ENCODE results near the gene NEK1.
"Not testable (repeated sequence)": the region's sequence is repeated elsewhere in the genome, so short reads cannot be mapped to it uniquely, and the experiment has no call there.

The NEK1 gene

DNA sequence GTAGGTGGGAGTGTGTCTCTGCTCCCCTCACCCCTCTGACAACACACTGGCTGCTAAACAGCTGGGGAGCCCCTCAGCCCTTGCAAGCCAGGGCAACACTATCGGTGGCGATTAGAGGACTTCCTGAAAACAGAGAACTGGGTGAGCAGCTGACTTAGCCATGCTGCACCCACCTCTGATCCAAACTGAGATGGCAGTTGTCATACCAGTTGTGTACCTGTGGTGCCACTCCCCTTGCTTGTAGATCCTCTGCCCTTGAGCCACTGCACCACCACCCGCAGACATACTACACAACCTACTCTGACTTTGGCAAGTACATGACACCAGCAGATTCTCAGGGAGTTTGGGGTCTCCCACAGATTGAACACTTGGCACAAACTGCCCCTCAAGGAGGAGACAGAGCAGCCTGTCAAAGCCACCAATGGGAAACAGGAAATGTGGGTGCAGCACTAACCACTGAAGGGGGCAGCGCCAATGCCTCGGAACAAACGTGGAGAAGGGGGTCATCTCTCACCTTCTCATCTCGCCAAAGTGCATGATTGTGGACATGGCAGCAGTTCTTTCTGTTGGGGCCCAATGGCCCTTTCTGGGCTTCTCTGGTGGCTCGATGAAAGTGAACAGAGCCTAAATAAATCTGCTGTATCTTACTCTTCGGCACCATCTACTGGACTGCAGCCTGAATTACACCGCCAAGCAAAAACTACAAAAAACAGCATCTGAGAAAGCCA lies 119.8 kb downstream of the NEK1 start:
- DNase-seq (ENCODE audit: low spot score): peak; percentile 27

DNA sequence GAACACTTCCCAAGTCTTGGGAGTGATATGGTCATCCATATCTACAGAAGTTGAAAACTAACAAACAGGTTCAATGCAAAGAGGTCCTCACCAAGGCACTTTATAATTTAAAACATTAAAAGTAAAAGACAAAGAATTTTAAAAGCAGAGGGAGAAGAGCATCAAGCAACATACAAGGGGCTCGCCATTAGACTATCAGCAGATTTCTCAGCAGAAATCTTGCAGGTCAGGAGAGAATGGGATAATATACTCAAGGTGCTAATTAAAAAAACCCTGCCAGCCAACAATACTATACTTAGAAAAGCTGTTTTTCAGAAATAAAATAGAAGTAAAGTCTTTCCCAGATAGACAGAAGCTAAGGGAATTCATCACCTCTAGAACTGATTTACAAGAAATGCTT lies 121.2 kb downstream of the NEK1 start:
- DNase-seq (ENCODE audit: low spot score): no peak

DNA sequence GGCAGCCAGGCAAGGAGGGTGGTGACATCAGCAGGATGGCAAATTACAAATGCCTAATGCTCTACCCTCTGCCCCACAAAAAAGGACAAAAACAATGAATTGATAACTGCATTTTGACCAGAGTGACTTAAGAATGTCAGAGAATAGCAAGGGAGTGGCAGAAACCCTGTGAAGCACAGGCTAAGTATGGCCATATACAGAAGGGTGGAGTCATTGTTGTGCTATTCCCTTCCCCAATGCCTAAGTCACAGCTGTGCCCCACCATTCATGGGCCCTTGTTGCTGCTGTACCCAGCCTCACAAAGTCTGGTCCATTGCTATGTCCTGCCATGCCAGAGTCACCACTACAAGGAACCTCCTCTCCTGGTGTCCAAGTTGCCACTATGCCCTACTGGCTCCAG lies 123.1 kb downstream of the NEK1 start:
- no peak for DNase-seq (ENCODE audit: low spot score)

DNA sequence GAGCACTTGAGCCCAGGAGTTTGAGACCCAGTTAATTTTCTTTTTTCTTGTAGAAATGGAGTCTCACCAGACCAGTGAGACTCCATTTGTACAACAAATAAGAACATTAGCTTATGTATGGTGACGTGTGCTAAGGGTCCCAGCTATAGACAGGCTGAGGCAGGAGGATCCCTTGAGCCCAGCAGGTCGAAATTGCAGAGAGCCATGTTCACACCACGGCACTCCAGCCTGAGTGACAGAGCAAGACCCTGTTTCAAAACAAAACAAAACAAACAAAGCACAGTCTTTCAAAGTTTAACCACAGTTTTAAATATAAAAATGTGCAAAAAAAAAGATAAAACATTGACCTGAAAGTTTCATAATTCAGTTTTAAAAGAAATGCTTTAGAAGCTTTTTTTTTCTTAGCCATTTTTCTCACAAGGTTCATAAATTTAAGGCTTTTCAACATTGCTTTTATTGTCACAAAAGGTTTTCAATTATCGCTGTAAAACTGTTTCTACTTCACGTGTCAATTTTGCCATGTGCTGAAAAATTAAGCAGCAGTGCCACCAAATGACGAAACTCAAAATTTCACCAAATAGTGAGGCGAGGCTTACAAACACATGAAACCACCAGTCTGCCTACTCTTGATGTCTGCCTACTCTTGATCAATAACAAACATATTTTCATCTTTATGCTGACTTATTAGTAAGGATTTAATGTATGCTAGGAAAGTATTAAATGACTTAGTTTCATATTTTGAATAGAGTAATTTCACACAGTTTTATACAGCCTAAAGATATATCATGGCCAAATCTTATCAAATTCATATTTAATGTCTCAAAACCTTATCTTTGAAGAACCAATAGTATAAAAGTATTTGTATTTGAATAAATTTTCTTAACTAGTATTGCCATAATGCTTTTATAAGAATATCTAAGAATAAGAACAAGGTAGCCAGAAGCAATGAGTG lies 126.3 kb downstream of the NEK1 start:
- peak; percentile 64 for DNase-seq (ENCODE audit: low spot score)

DNA sequence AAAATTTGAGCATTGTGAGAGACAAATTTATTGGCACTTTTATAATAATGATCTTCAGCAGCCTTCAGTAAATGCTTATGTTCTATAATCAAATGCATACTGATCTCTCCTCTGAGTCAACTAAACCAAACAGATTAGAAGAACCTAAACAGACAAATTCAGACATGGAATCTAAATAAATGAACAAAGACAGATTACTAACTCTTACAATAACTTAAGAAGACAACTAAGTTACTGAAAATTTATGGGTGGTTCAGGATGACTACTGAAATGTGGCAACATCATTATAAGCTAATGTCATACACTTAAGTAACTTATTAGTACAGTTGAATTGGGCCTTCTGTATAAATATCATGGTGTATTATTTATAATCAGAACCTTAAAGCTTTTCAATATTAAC lies 127.3 kb downstream of the NEK1 start:
- DNase-seq (ENCODE audit: low spot score): no peak

DNA sequence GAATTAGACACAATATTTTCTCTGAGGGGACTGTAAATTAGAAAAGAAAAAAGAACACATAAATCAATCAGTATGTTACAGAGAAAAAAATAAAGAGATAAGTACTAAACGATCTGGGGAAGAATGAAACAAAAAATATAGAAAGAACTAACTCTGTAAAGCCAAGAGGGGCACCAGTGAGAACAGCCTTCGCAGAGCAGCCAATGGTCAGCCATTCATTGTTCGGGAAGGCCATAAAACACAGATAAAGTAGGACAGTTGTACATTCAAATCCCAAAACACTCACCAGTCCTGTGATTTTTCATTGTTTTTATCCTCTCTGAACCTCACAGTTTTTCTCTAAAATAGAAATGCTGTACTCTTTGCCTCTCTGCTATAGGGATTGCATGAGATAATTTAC lies 127.9 kb downstream of the NEK1 start:
- no peak for DNase-seq (ENCODE audit: low spot score)

DNA sequence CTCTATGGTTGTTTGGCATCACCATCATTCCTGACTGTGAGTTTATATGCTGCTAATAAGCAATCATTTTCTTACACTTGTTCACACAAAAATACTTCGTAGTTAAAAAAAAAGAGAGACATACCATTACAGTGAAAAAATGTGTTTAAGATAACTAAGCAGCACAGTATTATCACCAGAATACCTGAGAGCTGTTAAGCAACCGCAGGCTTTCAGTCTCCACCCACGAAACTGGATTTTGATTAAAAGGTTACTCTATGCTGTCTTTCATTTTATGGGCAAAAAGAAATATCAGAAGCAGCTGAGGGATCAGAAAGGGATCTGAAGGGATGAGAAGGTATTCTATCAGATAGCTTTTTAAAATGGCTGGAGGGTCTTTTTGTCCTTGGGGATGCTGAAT lies 148.3 kb downstream of the NEK1 start:
- no peak for DNase-seq (ENCODE audit: low spot score)

DNA sequence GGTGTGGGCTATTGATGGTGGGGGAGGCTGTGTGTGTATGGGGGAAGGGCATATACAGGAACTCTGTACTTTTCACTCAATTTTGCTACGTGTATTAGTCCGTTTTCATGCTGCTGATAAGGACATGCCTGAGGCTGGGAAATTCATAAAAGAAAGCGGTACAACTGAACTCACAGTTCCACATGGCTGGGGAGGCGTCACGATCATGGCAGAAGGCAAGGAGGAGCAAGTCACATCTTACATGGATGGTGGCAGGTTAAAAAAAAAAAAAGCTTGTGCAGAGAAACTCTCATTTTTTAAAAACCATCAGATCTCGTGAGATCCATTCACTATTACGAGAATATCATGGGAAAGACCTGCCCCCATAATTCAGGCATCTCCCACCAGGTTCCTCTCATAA lies 152.3 kb downstream of the NEK1 start:
- no peak for DNase-seq (ENCODE audit: low spot score)

DNA sequence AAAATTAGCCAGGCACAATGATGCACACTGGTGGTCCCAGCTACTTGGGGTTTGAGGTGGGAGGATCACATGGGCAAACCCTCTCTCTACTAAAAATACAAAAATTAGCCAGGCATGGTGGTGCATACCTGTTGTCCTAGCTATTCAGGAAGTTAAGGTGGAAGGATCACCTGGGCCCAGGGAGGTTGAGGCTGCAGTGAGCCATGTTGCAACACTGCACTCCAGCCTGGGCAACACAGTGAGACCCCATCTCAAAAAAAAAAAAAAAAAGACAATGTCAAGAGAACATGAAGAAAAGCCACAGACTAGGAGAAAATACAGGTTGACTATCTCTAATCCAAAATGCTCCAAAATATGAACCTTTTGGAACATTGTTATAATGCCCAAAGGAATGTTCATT lies 153.8 kb downstream of the NEK1 start:
- DNase-seq (ENCODE audit: low spot score): no peak

DNA sequence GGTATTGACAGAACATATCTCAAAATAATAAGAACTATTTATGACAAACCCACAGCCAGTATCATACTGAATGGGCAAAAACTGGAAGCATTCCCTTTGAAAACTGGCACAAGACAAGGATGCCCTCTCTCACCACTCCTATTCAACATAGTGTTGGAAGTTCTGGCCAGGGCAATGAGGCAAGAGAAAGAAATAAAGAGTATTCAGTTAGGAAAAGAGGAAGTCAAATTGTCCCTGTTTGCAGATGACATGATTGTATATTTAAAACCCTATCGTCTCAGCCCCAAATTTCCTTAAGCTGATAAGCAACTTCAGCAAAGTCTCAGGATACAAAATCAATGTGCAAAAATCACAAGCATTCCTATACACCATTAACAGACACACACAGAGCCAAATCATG lies 159.7 kb downstream of the NEK1 start:
- not testable (repeated sequence) for DNase-seq (ENCODE audit: low spot score)

DNA sequence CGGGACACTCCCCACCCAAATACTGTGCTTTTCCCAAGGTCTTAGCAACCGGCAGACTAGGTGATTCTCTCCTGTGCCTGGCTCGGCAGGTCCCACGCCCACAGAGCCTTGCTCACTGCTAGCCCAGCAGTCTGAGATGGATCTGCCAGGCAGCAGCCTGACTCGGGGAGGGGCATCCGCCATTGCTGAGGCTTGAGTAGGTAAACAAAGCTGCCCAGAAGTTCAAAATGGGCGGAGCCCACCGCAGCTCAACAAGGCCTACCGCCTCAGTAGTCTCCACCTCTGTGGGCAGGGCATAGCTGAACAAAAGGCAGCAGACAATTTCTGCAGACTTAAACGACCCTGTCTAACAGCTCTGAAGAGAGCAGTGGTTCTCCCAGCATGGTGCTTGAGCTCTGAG lies 163.4 kb downstream of the NEK1 start:
- not testable (repeated sequence) for DNase-seq (ENCODE audit: low spot score)

DNA sequence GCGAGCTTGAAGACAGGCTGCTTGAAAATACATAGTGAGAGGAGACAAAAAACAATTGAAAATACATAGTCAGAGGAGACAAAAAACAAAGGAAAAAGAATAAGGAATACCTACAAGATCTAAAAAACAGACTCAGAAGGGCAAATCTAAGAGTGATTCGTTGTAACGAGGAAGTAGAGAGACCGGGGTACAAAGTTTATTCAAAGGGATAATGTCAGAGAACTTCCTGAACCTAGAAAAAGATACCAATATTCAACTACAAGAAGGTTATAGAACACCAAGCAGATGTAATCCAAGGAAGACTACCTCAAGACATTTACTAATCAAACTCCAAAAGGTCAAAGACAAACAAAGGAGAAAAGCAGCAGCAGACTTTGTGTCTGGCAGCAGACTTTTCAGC lies 165.6 kb downstream of the NEK1 start:
- no peak for DNase-seq (ENCODE audit: low spot score)

DNA sequence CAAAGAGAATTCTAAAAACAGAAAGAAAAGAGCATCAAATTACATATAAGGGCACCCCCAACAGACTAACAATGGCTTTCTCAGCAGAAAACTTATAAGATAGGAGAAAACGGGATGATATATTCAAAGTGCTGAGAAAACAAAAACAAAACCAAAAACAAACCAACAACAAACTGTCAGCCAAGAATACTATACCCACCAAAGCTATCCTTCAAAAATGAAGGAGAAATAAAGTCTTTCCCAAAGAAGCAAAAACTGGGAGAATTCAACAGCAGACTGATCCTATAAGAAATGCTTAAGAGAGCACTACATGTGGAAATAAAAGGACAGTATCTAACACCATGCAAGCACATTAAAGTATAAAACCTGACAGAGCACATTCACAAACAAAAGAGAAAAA lies 168.6 kb downstream of the NEK1 start:
- no peak for DNase-seq (ENCODE audit: low spot score)

DNA sequence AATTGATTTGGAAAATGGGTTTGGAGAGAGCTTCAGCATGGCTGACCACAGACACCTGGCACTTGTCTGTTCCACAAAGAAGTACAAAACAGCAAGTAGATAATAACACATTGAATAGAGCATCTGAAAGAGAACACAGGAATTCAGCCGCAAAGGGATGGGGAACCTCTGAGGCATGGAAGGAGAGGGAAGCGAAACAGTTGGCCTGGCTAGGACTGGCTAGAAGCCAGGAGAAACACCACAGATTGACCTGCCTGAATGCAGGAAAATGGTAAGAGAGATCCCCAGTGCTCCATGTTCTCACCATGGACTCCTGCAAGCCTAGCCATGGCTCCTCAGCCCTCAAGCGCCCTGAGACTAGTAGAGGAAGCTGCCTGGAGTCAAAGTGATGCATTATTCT lies 171.9 kb downstream of the NEK1 start:
- DNase-seq (ENCODE audit: low spot score): no peak

DNA sequence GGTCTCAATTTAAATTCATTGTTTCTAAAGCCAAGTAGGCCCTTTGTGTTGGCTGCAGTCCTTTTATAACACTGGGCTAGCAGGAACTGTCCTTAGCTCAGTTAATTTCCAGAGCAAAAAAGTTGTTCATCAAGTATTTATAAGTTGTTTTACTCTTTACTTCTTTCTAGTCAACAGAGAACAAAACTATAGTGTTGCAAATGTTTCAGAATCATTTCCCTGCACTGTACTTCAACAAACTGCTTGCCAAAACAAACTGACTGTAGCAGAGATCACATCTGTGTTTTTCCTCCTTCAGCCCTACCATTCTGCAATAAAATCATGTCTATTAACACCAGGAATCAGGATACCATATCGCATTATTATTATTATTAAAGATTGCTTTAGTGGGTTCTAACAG lies 173.1 kb downstream of the NEK1 start:
- DNase-seq (ENCODE audit: low spot score): no peak

DNA sequence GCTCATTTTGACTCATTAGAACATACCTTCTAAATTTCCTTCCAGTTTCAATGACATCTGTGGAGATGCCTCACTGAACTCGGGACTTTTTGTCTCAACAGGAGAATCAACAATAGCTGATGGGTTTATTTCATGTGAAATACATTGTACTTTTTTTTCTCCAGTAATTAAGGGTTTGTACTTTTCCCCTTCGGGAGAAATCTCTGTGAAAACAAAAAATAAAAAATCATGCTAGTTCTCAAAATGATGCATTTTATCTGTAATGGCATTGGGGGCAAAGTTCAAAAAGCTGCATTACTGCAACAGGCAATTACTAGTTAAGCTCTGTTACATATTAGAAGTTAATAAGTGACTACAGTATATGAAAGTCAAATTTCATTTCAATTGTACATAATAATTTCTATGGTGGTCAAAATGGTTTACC lies 174.3 kb downstream of the NEK1 start:
- DNase-seq (ENCODE audit: low spot score): no peak

DNA sequence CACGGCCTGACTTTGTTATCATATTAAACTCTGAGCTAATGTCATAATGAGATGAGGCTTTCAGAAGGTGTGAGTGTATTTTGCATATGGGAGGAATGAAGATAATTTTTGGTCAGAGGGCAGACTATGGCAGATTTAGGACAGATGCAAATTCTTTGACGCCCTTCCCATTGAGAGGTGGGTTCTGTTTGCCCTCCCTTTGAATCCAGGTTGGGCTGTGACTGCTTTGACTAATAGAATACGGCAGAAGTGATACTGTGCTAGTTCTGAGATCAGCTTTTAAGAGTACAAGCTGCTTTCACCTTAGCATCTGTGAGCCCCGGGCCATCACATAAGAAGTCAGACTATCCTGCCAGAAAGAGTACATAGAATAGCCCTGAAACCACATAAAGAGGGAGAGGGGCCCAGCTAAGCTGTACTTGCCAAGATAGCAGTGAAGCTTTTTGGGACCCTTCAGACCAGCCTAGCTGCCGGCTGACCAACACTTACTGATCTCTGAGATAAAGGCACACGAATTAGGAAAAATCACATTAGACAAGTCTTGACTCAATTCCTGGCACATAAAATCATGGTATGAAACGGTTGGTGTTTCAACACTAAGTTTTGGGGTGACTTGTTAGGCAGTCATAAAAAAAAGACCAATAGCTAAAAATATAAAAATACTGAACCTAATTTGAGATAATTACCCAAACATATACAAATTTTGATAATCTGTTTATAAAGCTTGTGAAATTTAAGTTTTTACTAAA lies 174.9 kb downstream of the NEK1 start:
- no peak for DNase-seq (ENCODE audit: low spot score)

DNA sequence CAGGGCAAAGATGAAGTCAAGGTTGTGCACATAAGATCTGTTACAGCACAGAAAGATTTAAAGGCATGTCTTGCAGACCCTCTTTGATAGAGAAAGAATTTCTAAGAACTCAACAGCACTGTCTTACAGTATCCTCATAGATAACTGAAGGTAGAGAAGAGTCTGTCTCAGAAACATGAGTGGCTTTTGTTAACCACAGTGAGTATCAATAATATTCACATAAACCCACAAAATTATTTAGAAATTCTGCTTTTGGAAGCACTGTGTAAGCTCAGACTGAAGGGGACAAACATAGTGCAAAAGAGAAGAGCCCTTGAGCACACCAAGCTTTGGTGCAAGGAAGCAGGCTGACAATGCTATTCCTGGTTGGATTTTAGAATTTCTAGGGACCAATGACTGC lies 175.6 kb downstream of the NEK1 start:
- no peak for DNase-seq (ENCODE audit: low spot score)

DNA sequence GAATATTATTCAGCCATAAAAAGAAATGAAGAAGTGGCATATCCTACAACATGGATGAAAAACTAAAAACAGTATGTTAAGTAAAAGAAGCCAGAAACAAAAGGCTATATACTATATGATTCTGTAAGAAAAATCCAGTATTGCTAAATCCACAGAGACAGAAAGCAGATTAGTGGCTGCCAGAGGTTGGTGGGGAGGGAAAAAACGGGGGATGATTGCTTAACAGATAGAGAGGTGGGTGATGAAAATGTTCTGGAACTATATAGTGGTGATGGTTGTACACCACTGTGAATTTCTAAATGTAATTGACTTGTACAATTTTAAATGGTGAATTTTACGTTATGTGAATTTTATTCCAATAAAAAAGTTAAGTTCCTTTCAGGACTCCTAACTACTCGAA lies 184.0 kb downstream of the NEK1 start:
- no peak for DNase-seq (ENCODE audit: low spot score)

DNA sequence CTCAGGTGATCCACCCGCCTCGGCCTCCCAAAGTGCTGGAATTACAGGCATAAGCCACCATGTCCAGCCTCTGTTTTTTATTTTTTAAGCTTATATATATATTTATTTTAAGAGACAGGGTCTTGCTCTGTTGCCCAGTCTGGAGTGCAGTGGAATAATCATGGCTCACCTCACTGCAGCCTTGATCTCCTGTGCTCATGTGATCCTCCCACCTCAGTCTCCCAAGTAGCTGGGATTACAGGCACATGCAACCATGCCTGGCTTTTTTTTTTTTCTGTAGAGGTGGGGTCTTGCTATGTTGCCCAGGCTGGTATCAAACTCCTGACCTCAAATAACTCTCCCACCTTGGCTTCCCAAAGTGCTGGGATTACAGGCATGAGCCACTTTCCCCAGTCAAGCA lies 184.7 kb downstream of the NEK1 start:
- DNase-seq (ENCODE audit: low spot score): not testable (repeated sequence)

DNA sequence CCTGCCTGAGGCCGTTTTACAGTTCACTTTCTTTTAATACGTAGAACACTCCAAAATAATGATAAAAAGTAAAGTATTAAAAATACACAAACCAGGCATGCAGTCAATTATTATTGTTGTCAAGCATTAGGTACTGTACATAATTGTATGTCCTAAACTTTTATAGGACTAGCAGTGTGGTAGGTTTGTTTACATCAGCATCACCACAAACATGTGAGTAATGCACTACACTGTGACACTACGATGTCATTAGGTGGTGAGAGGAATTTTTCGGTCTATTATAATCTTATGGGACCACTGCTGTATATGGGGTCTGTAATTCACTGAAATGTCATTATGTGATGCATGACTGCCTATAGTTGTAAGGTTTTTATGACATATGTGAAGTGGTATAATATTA lies 192.1 kb downstream of the NEK1 start:
- no peak for DNase-seq (ENCODE audit: low spot score)

DNA sequence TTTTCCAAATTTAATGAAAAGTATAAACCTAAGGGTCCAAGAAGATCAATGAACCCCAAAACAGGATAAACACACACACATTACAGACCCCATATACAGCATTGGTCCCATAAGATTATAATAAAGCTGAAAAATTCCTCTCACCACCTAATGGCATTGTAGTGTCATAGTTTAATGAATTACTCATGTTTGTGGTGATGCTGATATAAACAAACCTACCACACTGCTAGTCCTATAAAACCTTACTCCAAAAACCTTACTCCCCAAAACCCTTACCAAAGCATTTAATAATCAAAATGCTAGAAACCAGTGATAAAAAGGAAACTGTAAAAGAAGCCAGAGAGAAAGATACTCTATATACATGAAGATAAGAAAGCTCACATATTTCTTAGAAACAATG lies 193.5 kb downstream of the NEK1 start:
- no peak for DNase-seq (ENCODE audit: low spot score)
